HG02763 (cell line): ENCODE results near the gene IER3.

ENCODE experiments used
- ATAC-seq: cut with Tn5 transposase; IDR thresholded peaks from one replicate; pipeline ENCODE4 v1.9.1; 2021; ENCODE audit warnings: mild to moderate bottlenecking, moderate library complexity; ENCODE audit not compliant: unreplicated experiment

IER3 gene, protein sequence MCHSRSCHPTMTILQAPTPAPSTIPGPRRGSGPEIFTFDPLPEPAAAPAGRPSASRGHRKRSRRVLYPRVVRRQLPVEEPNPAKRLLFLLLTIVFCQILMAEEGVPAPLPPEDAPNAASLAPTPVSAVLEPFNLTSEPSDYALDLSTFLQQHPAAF

DNA sequence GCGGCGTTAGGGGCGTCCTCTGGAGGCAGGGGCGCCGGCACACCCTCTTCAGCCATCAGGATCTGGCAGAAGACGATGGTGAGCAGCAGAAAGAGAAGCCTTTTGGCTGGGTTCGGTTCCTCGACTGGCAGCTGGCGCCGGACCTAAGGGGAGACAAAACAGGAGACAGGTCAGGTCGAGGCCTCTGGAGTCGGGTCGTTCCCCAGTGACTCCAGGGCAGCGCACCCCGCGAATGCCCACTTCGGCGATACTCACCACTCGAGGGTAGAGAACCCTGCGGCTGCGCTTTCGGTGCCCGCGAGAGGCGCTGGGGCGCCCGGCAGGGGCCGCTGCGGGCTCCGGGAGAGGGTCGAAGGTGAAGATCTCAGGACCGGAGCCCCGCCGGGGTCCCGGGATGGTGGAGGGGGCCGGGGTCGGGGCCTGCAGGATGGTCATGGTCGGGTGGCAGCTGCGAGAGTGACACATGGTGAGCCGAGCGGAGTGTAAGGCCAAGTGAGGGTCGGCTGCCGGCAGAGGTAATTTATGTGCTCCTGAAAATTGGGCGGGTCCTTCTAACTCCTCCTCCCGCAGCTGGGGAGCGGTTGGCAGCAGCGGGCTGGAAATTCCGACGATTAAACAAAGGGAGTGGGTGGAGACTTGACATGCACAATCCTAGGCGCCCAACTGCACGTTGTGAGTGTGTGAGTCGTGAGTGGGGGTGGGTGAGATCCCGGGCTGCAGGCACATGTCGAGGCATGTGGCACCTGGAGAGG lies at the start of gene IER3:
IER3 (minus strand) TSS at position 494 of the 752 bp plus-strand sequence; CDS start at position 465, 29 bp downstream.
- peak; percentile 33 for ATAC-seq

DNA sequence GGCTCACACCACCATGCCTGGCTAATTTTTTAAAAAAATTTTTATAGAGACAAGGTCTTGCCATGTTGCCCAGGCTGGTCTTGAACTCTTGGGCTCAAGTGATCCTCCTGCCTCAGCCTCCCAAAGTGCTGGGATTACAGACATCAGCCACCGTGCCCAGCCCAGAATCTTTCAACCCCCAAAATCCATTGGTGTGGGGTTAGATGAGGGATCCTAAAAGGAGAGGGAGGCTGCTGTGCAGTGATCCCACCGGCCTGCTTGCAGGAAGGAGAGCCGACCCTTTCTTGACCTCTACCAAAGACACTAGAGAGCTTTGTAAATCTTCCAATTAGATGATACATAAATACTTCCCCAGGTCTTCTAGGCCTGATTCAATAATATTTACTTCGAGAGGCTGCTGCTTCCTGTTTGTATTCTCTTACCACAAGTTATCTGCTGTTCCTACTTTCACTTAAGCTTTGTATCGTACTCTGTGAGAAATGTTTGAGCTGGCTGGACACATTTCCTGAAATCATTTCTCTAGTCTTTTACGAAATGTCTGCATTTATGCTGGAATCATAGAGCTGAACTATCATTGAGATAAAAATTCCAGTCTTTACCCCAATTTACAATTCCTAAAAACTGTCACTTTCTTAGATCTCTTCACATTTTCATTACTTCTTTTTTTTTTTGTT lies 49.3 kb upstream of the IER3 start:
- no peak for ATAC-seq

DNA sequence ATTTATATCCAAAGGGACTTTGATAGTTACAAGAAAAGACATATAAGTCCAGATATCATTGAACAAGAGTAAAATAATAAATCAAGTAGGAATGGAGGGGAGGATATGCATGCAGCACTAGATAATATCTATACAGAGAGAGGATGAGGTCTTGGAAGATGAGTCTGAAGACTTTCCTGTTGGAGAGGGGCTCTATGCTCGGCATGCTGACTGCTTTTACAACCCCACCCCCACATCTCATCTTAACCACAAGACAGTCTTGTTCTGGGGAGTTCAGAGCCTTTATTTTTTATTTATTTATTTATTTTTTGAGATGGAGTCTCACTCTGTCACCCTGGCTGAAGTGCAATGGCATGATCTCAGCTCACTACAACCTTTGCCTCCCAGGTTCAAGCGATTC lies 48.4 kb upstream of the IER3 start:
- ATAC-seq, result no peak

DNA sequence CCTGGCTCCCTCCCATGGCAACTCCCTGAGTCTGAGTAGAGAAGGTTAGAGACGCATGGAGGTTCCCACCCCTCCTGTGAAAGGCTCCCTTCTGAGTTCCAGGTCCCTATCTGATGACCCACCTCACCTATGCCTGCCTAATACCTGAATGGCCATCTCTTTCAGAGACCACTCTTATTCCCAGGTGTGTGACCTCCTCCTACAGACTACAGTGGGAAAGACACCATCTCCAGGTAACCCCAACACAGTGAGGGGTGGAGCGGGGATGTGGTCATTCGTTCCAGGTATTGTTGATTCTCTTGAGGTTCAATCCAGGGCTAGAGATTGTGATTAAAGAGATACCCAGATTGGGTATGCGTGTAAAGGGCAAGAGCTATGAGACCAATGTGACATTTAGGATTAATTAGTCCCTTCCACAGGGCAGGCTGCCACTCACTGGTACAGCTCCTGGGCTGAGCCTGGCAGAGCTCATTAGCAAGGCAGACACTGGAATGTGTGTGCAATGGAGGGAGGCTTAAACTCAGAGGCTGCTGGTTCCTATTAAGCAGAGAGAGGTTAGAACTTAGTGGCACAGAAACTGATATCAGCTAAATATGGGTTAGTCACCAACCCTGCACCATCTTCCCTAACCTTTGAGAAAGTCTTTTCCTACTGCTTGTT lies 46.5 kb upstream of the IER3 start:
- ATAC-seq, result no peak

DNA sequence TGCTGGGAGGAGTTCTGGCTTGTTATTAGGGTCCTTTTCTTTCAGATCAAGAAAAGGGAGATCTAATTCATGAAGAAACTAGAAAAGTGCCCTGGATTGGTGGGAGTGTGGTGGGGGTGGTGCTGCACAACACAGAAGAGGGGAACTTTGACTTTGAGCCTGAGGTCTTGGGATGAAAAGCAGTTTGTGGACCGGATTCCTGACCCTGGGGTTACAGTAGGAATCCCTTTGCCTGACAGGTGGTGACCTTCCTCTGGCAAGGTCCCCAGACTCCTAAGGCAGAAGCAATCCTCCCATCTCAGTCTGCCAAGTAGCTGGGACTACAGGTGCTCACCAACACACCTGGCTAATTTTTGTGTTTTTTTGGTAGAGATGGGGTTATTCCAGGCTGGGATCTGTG lies 45.3 kb upstream of the IER3 start:
- ATAC-seq, result no peak

DNA sequence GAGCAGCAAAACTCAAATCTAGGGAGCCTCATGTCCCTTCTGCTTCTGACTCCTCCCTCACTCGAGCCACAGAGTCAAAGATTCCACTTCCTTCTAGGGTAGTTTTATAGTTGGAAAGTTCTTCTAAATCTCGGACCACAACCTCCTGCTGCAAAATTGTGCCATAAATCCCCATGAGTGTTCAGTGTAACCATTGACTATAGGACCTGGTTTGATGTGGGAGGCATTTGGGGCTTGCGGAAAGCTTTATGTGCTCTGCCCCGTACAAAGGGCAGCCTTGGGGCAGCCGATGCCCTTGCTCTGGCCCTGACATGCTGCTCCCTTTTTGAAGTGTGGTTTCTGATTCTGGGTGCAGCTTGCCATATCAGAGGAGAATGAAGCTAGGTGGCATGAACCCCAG lies 43.6 kb upstream of the IER3 start:
- ATAC-seq, result no peak

DNA sequence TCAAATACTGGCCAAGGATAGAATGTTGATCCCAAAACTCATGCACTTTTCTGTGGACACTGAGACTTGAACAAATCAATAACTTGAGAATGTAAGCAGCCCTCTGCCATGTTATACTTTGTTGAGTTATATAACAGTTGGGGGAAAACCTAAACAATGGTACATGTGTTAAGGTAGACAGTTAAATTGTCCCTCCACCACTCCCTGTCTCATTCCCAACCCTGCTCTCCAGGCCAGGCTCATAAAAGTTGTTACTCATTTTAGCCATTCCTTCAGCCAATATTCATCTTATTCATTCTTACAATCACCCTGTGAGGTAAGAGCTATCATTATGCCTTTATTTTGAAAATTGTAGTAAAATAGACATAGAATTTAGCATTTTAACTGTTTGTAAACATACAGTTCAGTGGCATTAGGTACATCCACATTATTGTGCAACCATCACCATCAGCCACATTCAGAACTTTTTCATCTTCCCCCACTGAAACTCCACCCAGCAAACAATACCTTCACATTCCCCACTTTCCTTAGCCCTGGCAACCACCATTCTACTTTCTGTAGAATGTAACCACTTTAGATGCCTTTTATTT lies 38.2 kb upstream of the IER3 start:
- ATAC-seq, result no peak

DNA sequence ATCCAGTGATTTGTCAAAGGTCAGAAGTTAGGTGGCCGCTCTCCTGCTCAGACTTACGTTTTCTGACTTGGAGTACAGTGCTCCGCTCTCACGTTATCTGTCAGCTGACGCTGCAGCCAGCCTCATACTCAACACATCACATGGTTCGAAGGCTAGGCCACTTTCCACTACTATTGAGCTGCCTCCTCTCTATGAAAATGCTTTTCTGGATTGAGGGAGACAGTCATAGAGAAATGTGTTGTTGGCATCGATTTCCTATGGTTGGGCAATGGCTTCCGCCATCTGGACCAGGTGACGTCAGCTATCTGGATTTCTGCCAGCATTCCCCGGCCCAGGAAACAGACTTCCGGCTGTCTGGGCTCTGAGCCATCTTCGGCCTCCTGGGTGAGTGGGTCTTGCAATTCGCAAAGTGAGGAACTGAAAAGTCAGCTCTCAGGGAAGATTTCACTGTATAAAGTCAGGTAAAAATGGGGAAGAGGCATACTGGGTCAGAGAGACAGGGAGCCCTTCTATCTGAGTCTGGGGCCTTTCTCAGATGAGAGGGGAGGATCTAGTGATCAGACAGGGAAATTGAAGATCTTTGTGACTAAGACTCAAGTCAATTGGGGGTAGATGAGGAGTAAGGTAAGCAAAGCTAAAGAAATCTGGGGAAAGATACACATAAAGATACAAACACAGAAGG lies 37.5 kb upstream of the IER3 start:
- no peak for ATAC-seq

DNA sequence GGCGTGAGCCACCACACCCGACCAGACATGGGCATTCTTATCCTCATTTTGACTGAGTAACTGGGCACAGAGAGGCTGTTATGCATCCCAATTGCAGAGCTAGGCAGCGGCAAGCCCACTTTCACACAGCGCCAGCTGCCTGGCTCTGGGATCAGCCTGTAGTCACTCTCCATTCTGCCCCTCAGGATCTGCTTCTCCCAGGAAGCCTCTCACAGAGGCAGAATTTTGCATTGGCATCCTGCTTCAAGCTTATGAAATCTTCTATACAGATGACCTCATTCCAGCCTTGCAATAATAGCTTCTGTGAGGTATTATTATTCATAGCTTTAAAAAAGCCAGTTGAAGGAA lies 37.0 kb upstream of the IER3 start:
- ATAC-seq, result no peak

DNA sequence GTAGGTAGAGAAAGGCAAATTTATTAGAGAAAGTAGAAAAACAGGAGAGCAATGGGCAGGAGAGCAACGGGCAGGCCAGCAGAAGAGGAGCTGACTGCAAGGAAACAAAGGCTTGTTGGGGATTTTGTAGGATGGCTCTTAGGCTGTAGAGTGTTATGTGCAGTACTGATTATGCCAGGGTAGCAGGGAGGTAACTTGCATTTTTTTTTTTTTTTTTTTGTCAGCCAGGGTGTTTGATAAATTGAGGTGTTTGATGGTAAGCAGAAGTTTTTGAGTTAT lies 36.2 kb upstream of the IER3 start:
- ATAC-seq, result no peak

DNA sequence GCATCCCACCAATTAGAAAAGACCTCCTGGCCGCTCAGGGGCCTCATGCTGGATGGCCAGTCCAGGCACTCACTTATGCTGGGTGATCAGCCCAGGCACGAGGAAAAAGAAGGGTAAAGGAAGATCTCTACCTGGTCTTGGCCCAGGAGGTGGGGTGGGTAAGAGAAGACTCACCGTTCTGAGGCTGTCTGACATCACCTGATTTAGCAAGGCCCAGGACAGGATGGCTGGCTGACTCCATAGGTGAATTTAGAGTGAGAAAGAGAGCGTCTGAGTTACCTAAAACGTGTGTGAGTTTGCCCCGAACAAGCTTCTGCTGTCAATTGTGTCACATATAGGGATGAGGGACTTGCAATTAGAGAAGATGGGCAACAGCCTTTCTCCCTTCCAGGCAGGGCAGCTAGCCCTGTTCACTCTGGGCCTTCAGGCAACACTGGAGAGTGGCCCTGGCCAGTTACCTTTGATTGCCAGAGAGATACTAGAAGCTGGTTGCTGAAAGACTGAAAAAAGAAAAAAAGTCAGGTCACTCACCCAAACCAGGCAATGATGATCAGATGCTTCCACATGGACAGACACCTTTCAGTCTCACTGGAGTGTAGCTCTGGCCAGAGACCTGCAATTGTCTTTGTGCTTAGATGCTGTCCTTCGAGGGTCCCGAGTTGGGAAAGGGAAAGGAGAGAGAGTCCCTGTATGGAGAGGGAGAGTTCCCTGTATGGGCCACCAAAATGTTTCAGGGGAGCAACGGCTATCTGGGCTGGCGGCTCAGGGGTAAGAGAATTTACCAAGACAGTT lies 35.7 kb upstream of the IER3 start:
- no peak for ATAC-seq

DNA sequence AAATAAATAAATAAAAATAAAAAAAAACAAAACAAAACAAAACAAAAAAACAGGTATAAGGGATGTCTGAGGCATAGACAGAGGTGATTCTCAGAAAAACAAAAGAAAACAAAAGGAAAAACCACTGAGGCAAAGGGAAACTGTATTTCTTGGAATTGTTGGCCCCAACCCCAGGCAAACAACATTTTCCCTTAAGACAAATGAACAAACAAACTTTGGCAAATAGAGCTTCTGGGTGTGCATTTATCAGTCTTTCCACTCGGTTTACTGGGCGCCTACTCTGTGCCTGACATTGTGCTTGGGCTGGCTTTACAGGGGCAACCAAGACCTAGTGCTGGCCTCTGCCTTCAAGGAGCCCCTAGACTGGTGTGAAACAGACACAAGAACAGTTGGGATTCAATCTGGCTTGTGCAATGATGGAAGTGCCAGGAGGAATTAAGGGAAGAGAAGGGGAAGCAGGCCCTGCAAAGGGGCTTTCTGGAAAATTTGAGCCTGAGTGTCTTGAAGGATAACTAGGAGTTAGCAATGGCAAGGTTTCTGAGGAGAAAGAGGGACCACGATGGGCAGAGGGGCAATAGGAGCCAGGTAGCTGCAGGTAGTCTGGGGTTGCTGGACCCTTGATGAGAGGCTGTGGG lies 33.8 kb upstream of the IER3 start:
- no peak for ATAC-seq

DNA sequence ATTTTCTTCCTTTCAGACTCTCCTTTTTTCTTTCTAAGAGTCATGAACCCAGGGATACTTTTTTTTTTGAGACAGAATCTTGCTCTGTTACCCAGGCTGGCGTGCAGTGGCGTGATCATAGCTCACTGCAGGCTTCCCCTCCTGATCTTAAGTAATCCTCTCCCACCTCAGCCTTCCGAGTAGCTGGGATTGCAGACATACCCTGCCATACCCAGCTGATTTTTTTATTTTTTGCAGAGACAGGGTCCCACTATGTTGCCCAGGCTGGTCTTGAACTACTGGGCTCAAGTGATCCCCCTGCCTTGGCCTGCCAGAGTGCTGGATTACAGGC lies 32.8 kb upstream of the IER3 start:
- no peak for ATAC-seq

DNA sequence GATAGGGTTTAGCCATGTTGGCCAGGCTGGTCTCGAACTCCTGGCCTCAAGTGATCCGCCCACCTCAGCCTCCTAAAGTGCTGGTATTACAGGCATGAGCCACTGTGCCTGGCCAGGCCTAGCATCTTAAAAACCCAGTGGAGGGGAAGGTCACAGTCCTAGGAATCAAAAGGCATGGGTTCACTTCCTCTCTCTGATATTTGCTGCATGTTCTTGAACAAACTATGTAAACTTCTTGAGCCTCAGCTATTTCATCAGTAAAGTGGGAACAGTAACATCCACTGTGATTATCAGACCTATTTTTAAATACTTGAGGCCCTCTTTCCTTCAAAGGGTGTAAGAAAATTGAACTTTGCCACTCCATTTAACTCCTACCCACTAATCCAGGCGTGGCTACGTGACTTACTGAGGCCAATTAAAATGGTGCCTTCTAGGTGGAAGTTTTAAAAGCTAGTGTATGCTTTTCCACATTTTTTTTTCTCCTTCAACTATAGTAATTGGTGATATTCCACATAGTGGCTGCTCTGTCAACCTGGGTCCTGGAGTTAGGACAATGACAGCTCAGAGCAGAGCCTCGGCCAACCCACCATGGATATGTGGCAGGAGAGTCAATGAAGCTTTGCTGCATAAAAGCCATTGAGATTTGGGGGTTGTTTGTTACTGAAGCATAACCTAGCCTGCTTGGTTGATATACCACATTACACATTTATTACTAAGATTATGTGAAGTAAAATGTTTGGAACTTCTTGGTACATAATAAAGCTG lies 32.2 kb upstream of the IER3 start:
- no peak for ATAC-seq

DNA sequence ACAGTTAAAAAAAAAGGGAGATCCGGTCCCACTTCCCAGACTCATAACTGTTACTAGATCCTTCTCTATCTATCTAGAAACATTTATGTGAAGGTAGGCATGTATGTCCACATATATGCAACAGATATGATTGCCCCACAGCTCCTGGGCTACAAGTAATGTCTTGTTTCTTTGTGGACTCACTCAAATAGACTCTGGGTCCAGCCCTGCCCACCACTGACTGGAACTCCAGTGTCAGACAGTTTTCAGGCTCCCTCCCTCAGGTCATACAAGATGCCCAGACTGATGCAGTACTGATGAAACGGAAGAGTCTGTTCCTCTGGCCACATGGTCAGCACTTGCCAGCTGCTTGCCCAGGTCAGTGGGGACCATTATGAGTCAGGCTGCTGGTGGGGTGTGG lies 30.8 kb upstream of the IER3 start:
- no peak for ATAC-seq

DNA sequence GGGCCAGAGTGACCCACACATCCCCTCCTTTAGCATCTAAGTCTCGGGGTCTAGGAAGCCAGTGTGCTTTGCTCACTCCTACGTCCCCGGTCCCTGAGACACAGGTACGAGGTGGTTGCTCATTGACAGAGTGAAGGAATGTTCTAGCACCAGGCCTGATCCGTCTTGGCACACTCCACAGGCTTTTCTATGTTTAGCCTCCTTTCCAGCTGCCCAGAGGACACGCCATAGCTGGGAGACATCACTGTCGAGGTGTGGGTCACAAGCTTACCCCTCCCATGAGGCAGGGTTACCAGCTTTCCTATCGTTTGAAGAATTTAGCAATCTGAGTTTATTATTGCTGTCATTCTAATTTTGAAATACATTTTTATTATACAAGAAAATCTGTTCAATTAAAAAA lies 30.4 kb upstream of the IER3 start:
- ATAC-seq, result no peak

DNA sequence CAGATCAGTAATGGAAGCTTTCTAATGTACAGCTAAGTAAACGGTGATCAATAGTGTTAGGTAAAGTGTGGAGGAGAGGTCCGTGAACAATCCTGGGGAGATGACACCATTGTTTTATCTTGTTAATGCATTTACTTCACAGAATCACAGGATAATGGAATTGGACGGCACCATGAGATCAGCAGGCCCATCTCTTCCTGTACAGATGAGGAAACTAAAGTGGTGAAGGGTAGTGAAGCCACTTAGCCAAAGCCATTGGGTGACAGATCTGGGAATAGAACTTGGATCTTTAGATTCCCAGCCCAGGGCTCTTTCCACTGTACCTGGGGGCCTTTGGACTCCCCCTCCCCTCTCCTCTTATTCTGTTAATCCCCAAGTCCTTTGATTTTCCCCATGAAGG lies 26.2 kb upstream of the IER3 start:
- no peak for ATAC-seq

DNA sequence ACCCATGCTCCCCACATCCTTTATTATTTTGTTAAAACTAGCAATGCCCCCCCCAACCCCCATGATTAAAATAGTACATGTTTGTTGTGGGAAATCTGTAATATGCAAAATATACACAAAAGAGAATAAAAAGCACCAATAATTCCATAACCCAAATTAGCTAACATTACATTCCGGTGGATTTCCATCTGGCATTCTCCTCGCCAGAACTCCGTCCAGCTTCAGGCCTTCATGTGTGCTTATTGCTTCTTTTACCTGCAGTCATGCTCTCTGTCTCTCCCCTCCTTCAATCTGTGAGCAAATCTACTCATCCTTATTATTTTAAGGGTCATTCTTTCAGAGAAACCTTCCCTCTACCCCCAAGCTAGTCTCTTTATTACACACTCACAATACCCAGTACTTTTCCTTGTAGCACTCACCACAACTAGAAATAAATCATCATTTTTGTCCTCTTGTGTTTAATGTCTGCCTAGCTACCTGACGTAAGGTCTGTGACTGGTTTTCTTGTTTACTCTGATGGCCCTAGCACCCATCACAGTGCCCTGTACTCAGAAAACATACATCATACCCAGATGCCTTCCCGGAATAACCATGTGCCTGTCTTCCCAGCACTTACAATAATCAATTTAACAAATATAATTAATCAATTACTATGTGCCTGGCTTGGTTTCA lies 25.6 kb upstream of the IER3 start:
- no peak for ATAC-seq
